GM21360 (cell line): Measurements from ENCODE around the gene EIF4G3.
"Not testable (repeated sequence)": the region's sequence is repeated elsewhere in the genome, so short reads cannot be mapped to it uniquely, and the experiment has no call there.

ENCODE experiments used
- ATAC-seq: cut with Tn5 transposase; IDR thresholded peaks from one replicate; pipeline ENCODE4 v1.9.1; 2021; ENCODE audit warnings: mild to moderate bottlenecking, moderate library complexity; ENCODE audit not compliant: unreplicated experiment

Gene EIF4G3

DNA sequence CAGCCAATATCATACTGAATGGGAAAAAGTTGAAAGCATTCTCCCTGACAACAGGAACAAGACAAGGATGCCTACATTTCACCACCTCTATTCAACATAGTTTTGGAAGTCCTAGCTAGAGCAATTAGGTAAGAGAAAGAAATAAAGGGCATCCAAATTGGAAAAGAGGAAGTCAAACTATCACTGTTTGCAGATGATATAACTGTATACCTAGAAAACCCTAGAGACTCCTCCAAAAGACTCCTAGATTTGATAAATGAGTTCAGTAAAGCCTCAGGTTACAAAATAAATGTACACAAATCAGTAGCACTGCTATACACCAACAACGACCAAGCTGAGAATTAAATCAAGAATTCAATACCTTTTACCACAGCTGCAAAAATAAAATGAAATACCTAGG lies 218.3 kb downstream of the EIF4G3 start:
- ATAC-seq: no peak

DNA sequence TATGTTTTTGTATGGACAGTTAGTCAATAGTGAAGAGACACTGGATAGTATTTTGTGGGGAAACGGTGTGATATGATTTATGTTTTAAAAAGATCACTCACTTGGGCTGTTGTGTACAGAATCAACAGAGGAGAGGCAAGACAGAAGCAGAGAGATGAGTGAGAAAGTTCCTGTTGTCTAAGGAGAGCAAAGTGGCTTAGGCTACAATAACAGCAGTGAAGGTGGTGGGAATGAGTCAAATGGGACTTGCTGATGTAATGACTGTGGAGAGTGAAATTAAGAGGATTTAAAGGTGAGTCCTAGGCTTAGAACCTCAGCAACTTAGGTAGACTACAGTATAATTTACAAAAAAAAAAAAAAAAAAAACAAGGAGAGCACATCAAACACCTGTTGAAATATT lies 220.4 kb downstream of the EIF4G3 start:
- ATAC-seq: no peak

DNA sequence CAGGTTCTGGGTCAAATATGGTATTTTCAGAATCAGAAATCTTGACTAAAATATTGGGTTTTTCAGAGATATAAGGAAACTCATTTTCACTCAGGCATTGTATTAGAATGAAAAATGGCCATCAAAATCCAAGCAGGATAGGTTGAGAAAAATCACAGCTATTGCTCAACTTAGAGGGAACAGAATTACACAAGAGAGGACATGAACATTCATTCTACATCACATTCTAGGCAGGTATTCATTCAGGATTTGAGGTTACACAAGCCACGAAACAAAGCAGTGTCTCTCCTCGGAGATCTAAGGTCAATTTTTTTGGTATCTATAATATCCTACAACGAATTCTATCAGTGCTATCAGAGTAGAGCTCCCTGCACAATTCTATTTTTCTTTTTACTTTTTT lies 226.0 kb downstream of the EIF4G3 start:
- no peak for ATAC-seq

DNA sequence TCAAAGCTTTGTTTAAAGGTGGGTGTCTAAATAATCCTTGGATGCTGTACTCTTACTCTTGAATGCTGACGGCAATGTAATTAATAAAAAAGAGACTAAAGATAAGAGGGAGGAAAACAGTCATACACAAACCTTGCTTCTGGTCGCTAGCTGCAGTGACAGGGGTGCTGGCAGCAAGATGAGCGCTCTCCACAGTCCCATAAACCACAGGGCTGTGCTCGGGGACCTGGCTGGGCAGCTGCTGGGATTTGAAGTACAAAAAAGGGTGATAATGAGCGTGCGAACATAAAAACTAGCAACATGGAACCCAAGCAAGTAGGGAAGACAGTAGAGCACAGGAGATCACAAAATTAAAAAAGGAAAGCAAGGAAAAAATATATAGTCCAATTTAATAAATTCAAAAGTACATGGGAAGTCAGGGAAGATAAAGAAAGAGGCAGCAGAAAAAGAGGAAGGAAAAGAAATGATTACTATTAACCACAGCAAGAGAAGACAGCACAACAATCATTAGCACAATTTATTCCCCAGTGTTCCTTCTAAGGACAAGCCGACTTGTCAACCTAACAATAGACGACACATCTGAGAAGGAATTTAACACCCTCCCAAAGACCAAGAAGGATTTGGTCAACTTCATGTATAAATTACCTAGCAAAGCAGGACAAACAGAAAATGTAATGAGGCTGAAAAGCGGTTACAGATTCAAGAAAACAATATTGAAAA lies 226.7 kb downstream of the EIF4G3 start:
- no peak for ATAC-seq

DNA sequence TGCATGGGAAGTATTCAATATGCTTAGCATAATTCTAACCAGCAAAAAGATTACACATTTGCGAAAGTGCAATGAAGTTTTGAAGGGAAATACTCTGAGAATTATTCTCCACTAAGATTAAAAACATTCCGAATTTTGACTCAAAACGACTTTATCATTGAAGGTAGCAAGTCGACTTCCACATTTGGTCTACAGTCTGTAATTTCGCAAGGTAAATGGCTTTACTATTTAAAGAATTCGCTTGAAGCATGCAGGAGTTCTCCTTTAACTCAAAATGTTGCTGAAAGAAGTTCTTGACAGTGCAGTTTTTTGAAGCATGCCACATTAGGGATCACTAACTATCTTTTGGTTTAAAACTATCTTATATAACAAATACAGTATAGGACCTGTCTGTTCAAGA lies 228.6 kb downstream of the EIF4G3 start:
- no peak for ATAC-seq

DNA sequence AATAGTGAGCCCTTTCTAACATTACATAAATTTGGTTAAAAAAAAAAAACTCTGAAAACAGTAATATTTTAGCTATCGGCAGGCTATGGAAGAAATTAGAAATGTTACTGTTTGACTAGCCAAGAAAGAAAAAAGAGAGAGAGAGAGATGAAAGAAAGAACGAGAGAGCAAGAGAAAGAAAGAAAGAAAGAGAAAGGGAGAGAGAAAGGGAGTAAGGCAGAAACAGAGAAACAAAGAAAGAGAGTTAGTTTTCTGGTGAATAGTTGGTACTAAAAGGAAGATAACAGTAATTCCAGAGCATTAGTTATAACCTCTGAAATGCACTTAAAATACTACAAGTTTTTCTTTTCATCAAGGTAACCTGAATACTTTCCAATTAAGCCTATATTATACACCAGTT lies 229.3 kb downstream of the EIF4G3 start:
- no peak for ATAC-seq

DNA sequence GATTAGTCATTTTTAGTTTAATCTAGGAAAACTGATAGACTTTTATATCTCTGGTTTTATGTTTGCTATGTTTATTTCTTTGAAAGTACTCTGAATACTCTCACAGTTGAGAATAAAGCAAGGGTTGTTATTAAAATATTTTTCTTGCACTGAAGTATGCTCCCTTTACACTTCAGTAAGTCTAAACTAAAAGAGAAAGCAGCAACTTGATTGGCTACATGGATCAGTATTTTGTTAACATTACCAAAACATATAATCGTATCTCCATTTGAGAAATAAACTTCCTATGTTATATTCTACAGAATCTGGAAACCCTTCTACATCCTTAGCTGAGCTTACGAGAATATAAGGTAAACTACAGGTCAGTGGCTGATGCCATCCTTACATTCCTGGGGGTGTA lies 240.1 kb downstream of the EIF4G3 start:
- ATAC-seq: no peak

DNA sequence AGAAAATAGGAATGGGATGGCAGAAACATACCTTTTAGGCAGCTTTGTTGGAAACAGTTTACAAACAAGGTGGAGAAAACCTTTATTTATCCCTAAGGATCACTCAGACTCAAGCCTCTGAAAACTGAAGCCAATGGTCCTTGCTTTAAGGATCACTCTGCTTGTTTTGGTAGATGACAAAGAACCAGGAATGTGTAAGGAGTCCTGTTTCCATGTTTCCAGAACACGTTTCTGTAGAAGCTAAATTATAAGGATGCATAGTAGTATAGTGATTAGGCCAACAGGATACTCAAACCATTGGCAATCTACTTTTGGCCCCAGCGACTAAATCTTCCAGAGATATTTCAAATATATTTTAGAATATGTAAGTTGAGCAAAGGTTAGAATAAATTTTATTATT lies 240.5 kb downstream of the EIF4G3 start:
- no peak for ATAC-seq

DNA sequence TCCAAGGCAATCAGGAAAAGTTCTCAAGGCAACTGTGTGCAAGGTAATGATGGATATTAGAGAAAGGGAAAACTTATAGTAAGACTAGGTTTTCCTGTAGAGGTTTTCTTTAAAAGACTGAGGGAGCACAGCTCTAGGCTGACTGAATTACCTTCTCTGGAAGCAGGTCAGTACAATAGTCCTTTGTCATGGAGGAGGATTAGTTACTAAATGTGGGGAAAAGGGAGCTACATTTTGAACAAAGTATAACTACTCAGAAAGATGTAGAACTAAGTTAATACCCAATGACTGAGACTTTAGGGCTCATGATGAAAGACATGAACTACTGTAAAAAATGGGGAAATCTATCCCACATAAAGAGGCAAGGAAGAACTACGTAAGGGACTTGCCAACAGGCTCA lies 241.0 kb downstream of the EIF4G3 start:
- ATAC-seq: no peak

DNA sequence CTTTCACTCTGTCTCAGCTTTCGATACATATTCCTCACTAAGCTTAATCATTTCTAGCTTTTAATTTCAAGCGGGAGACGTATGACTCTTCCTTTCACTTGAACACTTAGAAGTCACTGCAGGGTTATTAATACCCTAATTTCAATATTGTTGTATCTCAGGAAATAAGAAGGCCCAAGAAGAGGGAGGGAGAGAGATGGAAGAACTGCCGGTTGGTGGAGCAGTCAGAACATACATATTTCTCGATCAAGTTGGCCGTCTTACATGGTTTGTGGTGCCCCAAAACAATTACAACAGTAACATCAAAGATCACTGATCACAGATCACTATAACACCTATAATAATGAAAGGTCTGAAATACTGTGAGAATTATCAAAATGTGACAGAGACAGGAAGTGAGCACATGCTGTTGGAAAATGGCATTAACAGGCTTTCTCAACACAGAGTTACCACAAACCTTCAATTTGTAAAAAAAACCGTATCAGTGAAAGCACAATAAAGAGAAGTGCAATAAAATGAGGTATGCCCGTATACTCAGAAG lies 244.2 kb downstream of the EIF4G3 start:
- no peak for ATAC-seq

DNA sequence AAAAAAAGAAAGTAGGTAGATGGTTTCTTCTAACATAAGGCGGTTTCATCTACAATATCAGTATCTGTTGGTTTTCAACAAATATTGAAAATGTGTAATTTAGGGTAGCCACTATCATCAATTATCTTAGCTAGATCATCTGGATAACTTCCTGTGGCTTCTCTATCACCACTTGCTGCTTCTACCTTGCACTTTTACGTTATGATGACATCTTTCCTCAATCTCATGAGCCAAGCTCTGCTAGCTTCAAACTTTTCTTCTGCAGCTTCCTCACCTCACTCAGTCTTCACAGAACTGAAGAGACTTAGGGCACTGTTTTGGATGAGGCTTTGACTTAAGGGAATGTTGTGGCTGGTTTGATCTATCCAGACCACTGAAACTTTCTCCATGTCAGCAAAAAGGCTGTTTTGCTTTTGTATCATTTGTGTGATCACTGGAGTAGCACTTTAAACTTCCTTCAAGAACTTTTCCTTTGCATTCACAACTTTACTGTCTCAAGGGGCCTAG lies 244.7 kb downstream of the EIF4G3 start:
- no peak for ATAC-seq

DNA sequence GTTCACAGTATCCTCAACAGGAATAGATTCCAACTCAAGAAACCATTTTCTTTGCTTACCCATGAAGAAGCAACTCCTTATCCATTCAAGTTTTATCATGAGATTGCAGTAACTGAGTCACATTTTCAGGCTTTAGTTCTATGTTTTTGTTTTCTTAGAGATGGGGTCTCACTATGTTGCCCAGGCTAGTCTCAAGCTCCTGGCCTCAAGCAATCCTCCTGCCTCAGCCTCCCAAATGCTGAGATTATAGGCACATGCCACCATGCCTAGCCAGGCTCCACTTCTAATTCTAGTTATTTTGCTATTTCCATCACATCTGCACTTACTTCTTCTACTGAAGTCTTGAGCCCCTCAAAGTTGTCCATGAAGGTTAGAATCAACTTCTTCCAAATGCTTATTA lies 246.3 kb downstream of the EIF4G3 start:
- ATAC-seq: no peak

DNA sequence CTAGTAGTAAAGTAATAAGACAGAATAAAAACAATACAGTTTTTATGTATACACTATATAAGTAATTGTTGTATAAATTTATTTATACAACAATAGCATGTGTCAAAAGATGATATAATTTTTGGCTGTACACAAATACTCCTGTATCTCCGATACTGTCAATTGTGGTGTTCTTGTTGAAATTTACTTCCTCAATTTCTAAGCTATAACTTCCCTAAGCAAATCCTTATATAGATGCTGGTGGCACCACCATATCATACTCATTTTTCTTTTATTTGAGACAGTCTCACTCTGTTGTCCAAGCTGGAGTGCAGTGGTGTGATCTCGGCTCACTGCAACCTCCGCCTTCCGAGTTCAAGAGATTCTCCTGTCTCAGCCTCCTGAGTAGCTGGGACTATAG lies 248.6 kb downstream of the EIF4G3 start:
- no peak for ATAC-seq

DNA sequence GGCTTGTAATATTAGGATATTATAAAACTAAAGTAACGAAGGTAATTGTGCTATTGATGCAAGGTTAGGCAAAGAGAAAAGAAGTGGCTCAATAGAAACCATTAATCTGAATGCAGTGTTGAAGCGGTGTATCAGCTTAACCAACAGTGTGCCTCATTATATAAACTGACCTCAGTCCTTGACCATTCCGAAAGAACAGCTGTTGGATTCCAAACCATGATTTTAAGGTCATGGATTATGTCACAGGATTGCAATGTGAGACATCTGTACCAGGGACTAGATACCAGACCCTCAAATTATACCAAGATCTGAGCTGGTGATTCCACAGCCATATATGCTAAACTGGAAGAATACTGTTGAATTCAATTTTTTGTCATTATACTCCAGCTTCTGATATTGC lies 255.4 kb downstream of the EIF4G3 start:
- no peak for ATAC-seq

DNA sequence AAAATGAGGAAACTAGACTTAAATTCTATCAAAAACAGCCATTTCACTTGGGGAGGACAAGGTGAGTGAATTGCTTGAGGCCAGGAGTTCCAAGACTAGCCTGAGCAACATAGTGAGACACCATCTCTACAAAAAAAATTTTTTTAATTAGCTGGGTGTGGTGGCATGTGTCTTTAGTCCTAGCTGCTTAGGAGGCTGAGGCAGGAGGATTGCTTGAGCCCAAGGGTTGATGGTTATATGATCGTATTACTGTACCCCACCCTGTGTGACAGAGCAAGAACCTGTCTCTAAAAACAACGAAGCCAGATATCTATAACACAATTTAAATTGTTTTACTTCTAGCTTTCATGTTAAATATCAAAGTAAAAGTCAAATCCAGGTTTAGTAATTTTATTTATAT lies 263.5 kb downstream of the EIF4G3 start:
- ATAC-seq: no peak

DNA sequence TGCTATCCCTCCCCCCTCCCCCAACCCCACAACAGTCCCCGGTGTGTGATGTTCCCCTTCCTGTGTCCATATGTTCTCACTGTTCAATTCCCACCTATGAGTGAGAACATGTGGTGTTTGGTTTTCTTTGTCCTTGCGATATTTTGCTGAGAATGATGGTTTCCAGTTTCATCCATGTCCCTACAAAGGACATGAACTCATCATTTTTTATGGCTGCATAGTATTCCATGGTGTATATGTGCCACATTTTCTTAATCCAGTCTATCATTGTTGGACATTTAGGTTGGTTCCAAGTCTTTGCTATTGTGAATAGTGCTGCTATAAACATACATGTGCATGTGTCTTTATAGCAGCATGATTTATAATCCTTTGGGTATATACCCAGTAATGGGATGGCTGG lies 269.2 kb downstream of the EIF4G3 start:
- ATAC-seq: not testable (repeated sequence)

DNA sequence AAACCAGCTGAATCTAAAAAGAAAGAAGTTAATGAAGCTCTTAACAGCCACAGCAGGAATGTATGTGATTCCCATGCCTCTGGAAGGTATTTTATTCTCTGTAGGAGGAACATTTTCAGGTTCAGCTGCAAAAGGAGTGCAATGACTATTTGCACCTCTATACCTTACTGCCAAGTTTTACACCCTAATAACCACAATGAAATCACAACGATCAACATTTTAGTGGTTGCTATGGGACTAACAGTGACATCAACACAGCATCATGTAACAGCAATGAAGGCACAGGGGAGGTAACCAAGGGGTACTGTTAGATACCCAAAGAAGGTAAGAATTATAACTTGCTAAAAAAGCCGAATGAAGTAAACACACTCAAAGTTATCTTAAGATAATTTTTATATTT lies 273.3 kb downstream of the EIF4G3 start:
- ATAC-seq: no peak

DNA sequence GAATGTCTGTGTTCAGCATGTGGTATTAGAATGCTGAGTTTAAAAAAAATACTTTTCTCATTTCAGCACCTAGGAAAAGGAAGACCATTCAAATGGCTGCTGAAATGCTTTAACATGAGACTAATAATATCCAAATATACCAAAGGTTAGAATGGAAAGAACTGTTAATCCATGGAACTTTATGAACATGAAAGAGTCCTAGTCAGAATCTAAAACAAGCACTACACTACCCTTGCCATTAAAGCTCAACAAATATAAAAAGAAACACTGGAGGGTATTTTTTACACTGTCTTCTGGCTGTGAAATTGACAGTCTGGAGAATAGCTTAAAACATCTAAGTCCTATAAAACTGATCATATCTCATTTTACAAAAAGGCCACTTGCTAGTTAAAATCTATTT lies 276.6 kb downstream of the EIF4G3 start:
- ATAC-seq: no peak

DNA sequence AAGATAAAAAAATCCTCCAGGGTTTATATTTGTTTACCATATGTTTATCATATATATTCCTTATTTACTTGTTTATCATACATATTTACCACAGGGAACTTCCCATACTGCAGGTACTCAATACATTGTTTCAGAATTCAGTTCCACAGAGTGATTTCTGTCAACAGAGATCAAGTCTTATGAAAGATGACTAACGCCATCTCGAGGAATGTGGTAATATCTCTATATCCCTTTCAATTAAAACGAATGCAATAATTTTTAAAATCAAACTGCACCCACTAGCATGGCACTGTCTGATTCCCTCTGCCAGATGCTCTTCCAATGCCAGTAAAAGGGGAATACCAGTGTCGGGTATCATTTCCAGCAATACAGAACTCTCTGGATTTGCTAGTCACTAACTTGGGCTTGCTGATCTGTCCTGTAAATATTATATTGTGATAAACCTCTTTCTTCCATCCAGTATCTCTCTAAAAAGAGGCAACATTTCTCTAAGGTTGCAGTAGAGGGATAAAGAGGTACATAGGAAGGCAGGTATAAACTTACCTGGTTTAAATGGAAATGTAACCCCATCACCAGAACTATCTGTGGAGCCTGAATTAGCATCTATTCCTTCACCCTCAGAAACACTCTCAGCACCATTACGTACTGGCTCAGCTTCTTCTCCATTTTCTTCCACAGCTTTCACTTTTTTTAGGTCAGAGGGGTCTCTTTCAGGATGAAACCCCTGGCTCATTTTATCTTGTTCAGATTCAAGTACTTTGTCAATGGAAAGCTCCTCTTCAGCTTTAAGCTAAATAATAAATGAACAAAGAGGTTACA lies 277.3 kb downstream of the EIF4G3 start:
- no peak for ATAC-seq

DNA sequence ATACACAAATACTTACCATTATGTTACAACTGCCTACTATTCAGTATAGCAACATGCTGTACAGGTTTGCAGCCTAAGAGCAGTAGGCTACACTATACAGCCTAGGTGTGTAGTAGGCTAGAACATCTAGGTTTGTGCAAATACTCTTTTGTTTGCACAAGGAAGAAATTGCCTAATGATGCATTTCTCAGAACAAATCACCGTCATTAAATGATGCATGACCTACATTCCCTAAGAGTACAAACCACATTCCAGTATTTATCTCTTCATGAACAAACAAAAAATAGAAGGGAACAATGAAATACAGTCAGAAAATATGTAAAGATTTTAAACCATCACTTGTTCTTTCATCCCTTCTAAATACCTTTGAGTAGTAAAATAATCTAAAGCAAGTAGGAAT lies 279.9 kb downstream of the EIF4G3 start:
- no peak for ATAC-seq

DNA sequence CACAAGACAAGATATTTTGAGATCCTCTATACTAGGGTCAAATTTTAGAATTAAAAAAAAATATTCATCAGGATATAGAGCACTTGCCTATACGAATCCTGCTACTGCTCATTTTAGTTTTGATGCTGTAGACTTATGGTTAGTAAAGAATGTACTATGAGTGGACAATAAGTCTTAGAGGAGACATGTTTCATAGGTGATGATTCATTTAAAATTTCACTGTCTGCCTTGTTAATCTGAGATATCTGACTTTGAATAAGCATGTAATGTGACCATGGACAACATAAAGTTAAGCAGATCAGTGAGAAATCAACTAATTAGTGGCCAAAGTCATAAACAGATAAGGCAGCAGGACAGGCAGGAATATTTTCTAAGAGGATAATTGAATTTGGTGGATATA lies 282.8 kb downstream of the EIF4G3 start:
- ATAC-seq: no peak

DNA sequence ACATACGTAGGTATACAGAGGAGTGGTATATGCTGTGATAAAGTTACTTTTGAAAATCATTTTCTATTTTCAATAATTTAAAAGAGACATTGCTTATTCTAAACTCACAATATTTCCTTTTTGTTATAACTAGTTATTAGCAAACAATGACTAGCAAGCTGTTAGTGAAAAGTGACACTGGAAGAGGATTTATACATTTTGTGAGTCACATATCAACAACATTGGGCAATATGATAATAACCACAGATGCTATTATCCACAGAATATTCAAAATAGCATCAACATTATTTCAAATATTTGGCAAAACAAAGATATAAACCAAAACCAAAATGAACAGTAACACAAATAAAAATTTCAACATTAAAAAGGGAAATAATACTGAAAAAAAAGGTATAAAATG lies 285.6 kb downstream of the EIF4G3 start:
- no peak for ATAC-seq
